Measurements from ENCODE around the gene ROCK2. TPM values are rescaled to one million over a fixed set of nuclear protein-coding genes. Genes with fewer than 3 reads are reported as not detected.

Gene ROCK2
- polyA plus RNA-seq, 3 donors: 5.6 to 22.8 (median 17.3) TPM

- H3K27ac ChIP-seq (ENCODE audit: low read depth, low read length): no peak overlapping the region
Observed at GRCh38 chr2:11370377-11371091, 26.1 kb upstream of the ROCK2 start.

GRCh38 chr2:11368059-11368572 lies 23.7 kb upstream of the ROCK2 start:
- 24 to 56% (median 36%) methylated on average over 10 of the region's 10 CpGs for WGBS, 3 donors
- no peak overlapping the region for H3K27ac ChIP-seq (ENCODE audit: low read depth, low read length)

More at GRCh38 chr2:11370377-11371091, 26.1 kb upstream of the ROCK2 start:
- 62 to 89% (median 82%) methylated on average over 10 of the region's 10 CpGs for WGBS, 3 donors

- 77 to 91% (median 79%) methylated on average over 1 of the region's 1 CpG for WGBS, 3 donors
- no peak overlapping the region for H3K27ac ChIP-seq (ENCODE audit: low read depth, low read length)
Observed at GRCh38 chr2:11367170-11367730, 22.8 kb upstream of the ROCK2 start.

GRCh38 chr2:11366326-11366741 lies 21.9 kb upstream of the ROCK2 start:
- 76 to 87% (median 84%) methylated on average over 5 of the region's 5 CpGs for WGBS, 3 donors
- no peak overlapping the region for H3K27ac ChIP-seq (ENCODE audit: low read depth, low read length)

- 67 to 68% (median 68%) methylated on average over 7 of the region's 7 CpGs for WGBS, 3 donors
- no peak overlapping the region for H3K27ac ChIP-seq (ENCODE audit: low read depth, low read length)
Observed at GRCh38 chr2:11365096-11365879, 20.9 kb upstream of the ROCK2 start.

- H3K27ac ChIP-seq (ENCODE audit: low read depth, low read length): no peak overlapping the region
- 93 to 97% (median 96%) methylated on average over 7 of the region's 7 CpGs for WGBS, 3 donors
Observed at GRCh38 chr2:11364565-11364887, 20.1 kb upstream of the ROCK2 start.

- 86 to 87% (median 86%) methylated on average over 10 of the region's 10 CpGs for WGBS, 3 donors
- no peak overlapping the region for H3K27ac ChIP-seq (ENCODE audit: low read depth, low read length)
Observed at GRCh38 chr2:11363868-11364564, 19.6 kb upstream of the ROCK2 start.

- 75 to 86% (median 83%) methylated on average over 8 of the region's 8 CpGs for WGBS, 3 donors
- no peak overlapping the region for H3K27ac ChIP-seq (ENCODE audit: low read depth, low read length)
Observed at GRCh38 chr2:11359865-11360264, 15.4 kb upstream of the ROCK2 start.

GRCh38 chr2:11357428-11357972 lies 13.1 kb upstream of the ROCK2 start:
- WGBS, 3 donors: 75 to 81% (median 80%) methylated on average over 7 of the region's 7 CpGs
- H3K27ac ChIP-seq (ENCODE audit: low read depth, low read length): no peak overlapping the region

GRCh38 chr2:11356764-11357163 lies 12.3 kb upstream of the ROCK2 start:
- WGBS, 3 donors: 30 to 56% (median 39%) methylated on average over 4 of the region's 4 CpGs
- no peak overlapping the region for H3K27ac ChIP-seq (ENCODE audit: low read depth, low read length)

GRCh38 chr2:11355194-11356053 lies 11.0 kb upstream of the ROCK2 start:
- 90 to 92% (median 91%) methylated on average over 11 of the region's 11 CpGs for WGBS, 3 donors
- H3K27ac ChIP-seq (ENCODE audit: low read depth, low read length): no peak overlapping the region

GRCh38 chr2:11354363-11355154 lies 10.1 kb upstream of the ROCK2 start:
- WGBS, 3 donors: 86 to 93% (median 88%) methylated on average over 14 of the region's 14 CpGs
- H3K27ac ChIP-seq (ENCODE audit: low read depth, low read length): no peak overlapping the region

- WGBS, 3 donors: 87 to 92% (median 89%) methylated on average over 10 of the region's 10 CpGs
- no peak overlapping the region for H3K27ac ChIP-seq (ENCODE audit: low read depth, low read length)
Observed at GRCh38 chr2:11352781-11353537, 8.5 kb upstream of the ROCK2 start.

- no peak overlapping the region for H3K27ac ChIP-seq (ENCODE audit: low read depth, low read length)
- WGBS, 3 donors: 19 to 70% (median 44%) methylated on average over 5 of the region's 5 CpGs
Observed at GRCh38 chr2:11348209-11348749, 3.8 kb upstream of the ROCK2 start.

- 92 to 96% (median 93%) methylated on average over 7 of the region's 7 CpGs for WGBS, 3 donors
- H3K27ac ChIP-seq (ENCODE audit: low read depth, low read length): no peak overlapping the region
Observed at GRCh38 chr2:11347403-11347959, 3.0 kb upstream of the ROCK2 start.

GRCh38 chr2:11346023-11346482 lies 1.6 kb upstream of the ROCK2 start:
- no peak overlapping the region for H3K27ac ChIP-seq (ENCODE audit: low read depth, low read length)
- WGBS, 3 donors: 87 to 91% (median 88%) methylated on average over 4 of the region's 4 CpGs
